ENCODE data around the gene CHPF2. TPM values are rescaled to one million over a fixed set of nuclear protein-coding genes. Genes with fewer than 3 reads are reported as not detected.

The CHPF2 gene
- total RNA-seq, 5 donors from 2014 or later (not counting 1 experiment from before 2014, with no cell fraction given): 34.2 to 66.1 (median 64.1) TPM

GRCh38 chr7:151244196-151244840 lies 12.0 kb downstream of the CHPF2 start:
- ATAC-seq (replicated peaks in 1 of 4): no peak
- Histone ChIP-seq H3K36me3 (ENCODE audit: control insufficient read depth in 2 of 2, extremely low read depth in 1 of 2, insufficient read depth in 1 of 2, low read length in 1 of 2) (peaks cover 0 to 2% of the 10 kb centered on the region in 2 donors), H3K27ac (ENCODE audit: low read length) (no peak overlapping the region), H3K27me3 (replicated peaks in 1 of 2; ENCODE audit: control insufficient read depth in 2 of 2, extremely low read depth in 1 of 2, insufficient read depth in 2 of 2, low read length in 1 of 2) (peaks cover 0 to 51% of the 10 kb centered on the region in 2 experiments), H3K4me3 (ENCODE audit: control insufficient read depth in 1 of 2, extremely low read depth in 1 of 2, low read length in 1 of 2) (peak overlapping the region in 1 of 2 donors; percentile 44), H3K4me1 (ENCODE audit: control insufficient read depth in 1 of 2, extremely low read depth in 1 of 2, insufficient read depth in 2 of 2, low read length in 2 of 2) (peaks cover 15 to 50% of the 10 kb centered on the region in 2 experiments), H3K9me3 (no peaks in the 10 kb centered on the region)
- WGBS (ENCODE audit: insufficient coverage): 50% methylated on average over 2 of the region's 10 CpGs
- peaks cover 37 to 50% (median 45%) of the 10 kb centered on the region in 3 donors for H3K4me1 Mint-ChIP-seq
- no peak overlapping the region for H3K27ac Mint-ChIP-seq
- no peaks in the 10 kb centered on the region for H3K9me3 Mint-ChIP-seq
- H3K4me3 Mint-ChIP-seq: peak overlapping the region; percentile 65 to 87 (median 72)
- H3K36me3 Mint-ChIP-seq: no peaks in the 10 kb centered on the region
- ChIA-PET CTCF (interaction anchor here (0.5 to 2.7 kb wide), 19 partner anchors 10 to 804 kb away, joined by 3 to 51 read pairs (median 3); partner anchors contain the start of genes ABCF2 (in 2 of the 2), ABCB8 (in 1 of the 2) and CHPF2 (in 1 of the 2)), POLR2A (interaction anchor here in 1 of 2 donors (0.5 to 0.7 kb wide), 2 partner anchors 17 to 72 kb away, joined by 3 to 4 read pairs; partner anchors contain the start of gene ABCF2)
- peaks cover 15 to 23% of the 10 kb centered on the region in 2 donors for H3K27me3 Mint-ChIP-seq
- DNase-seq: peak in 23 of 35 experiments; percentile 30 to 82 (median 48)

GRCh38 chr7:151244841-151245346 lies 12.6 kb downstream of the CHPF2 start:
- Histone ChIP-seq H3K4me1 (ENCODE audit: control insufficient read depth in 1 of 2, extremely low read depth in 1 of 2, insufficient read depth in 2 of 2, low read length in 2 of 2) (peaks cover 17 to 56% of the 10 kb centered on the region in 2 experiments), H3K27ac (ENCODE audit: low read length) (no peak overlapping the region), H3K27me3 (replicated peaks in 1 of 2; ENCODE audit: control insufficient read depth in 2 of 2, extremely low read depth in 1 of 2, insufficient read depth in 2 of 2, low read length in 1 of 2) (peaks cover under 1 to 57% of the 10 kb centered on the region in 2 experiments), H3K36me3 (ENCODE audit: control insufficient read depth in 2 of 2, extremely low read depth in 1 of 2, insufficient read depth in 1 of 2, low read length in 1 of 2) (no peaks in the 10 kb centered on the region), H3K4me3 (ENCODE audit: control insufficient read depth in 1 of 2, extremely low read depth in 1 of 2, low read length in 1 of 2) (peak overlapping the region; percentile 35 to 44), H3K9me3 (no peaks in the 10 kb centered on the region)
- H3K4me1 Mint-ChIP-seq: peaks cover 40 to 54% (median 47%) of the 10 kb centered on the region in 3 donors
- no peaks in the 10 kb centered on the region for H3K9me3 Mint-ChIP-seq
- ChIA-PET CTCF (interaction anchor here (0.5 to 2.7 kb wide), 10 partner anchors 11 to 217 kb away, joined by 3 to 51 read pairs (median 6); partner anchors contain the start of genes ABCF2 (in 2 of the 2), ABCB8 (in 1 of the 2) and CHPF2 (in 1 of the 2)), POLR2A (no interaction called here)
- peak in 1 of 35 experiments; percentile 35 for DNase-seq
- 2% methylated on average over 13 of the region's 15 CpGs for WGBS (ENCODE audit: insufficient coverage)
- H3K36me3 Mint-ChIP-seq: no peaks in the 10 kb centered on the region
- H3K27ac Mint-ChIP-seq: no peak overlapping the region
- H3K27me3 Mint-ChIP-seq: peaks cover 16 to 24% of the 10 kb centered on the region in 2 donors
- ATAC-seq (replicated peaks in 1 of 4): no peak
- peak overlapping the region; percentile 41 to 87 (median 72) for H3K4me3 Mint-ChIP-seq

- no peak overlapping the region for H3K27ac Mint-ChIP-seq
- H3K9me3 ChIP-seq: no peaks in the 10 kb centered on the region
- H3K36me3 ChIP-seq (ENCODE audit: control insufficient read depth in 2 of 2, extremely low read depth in 1 of 2, insufficient read depth in 1 of 2, low read length in 1 of 2): no peaks in the 10 kb centered on the region
- no peaks in the 10 kb centered on the region for H3K36me3 Mint-ChIP-seq
- no peak overlapping the region for H3K27ac ChIP-seq (ENCODE audit: low read length)
- H3K27me3 Mint-ChIP-seq: peaks cover 21 to 29% of the 10 kb centered on the region in 2 donors
- H3K9me3 Mint-ChIP-seq: no peaks in the 10 kb centered on the region
- ChIA-PET CTCF (interaction anchor here (0.8 to 2.7 kb wide), 3 partner anchors 9 to 32 kb away, joined by 3 to 51 read pairs (median 3); partner anchors contain the start of gene ABCF2 (in 1 of the 2)), POLR2A (no interaction called here)
- DNase-seq (peak; percentile 31 to 83 (median 61)), ATAC-seq (replicated peaks in 1 of 4) (peak; percentile 70 to 76 (median 73))
- peak overlapping the region; percentile 47 to 87 (median 50) for H3K4me3 Mint-ChIP-seq
- peak overlapping the region; percentile 35 to 53 for H3K4me3 ChIP-seq (ENCODE audit: control insufficient read depth in 1 of 2, extremely low read depth in 1 of 2, low read length in 1 of 2)
- peaks cover 44 to 58% (median 49%) of the 10 kb centered on the region in 3 donors for H3K4me1 Mint-ChIP-seq
- peaks cover 17 to 59% of the 10 kb centered on the region in 2 experiments for H3K4me1 ChIP-seq (ENCODE audit: control insufficient read depth in 1 of 2, extremely low read depth in 1 of 2, insufficient read depth in 2 of 2, low read length in 2 of 2)
- 3% methylated on average over 25 of the region's 60 CpGs for WGBS (ENCODE audit: insufficient coverage)
- peaks cover 5 to 63% of the 10 kb centered on the region in 2 experiments for H3K27me3 ChIP-seq (replicated peaks in 1 of 2; ENCODE audit: control insufficient read depth in 2 of 2, extremely low read depth in 1 of 2, insufficient read depth in 2 of 2, low read length in 1 of 2)
Observed at GRCh38 chr7:151245360-151246101, 13.2 kb downstream of the CHPF2 start.

- no peak overlapping the region for H3K27ac Mint-ChIP-seq
- peaks cover 51 to 66% (median 57%) of the 10 kb centered on the region in 3 donors for H3K4me1 Mint-ChIP-seq
- no peak for DNase-seq
- ChIA-PET POLR2A (no interaction called here), CTCF (interaction anchor here in 1 of 2 donors (0.8 to 1.0 kb wide), 2 partner anchors 10 to 31 kb away, joined by 3 read pairs; no protein-coding TSS in a partner anchor)
- no peaks in the 10 kb centered on the region for H3K36me3 ChIP-seq (ENCODE audit: control insufficient read depth in 2 of 2, extremely low read depth in 1 of 2, insufficient read depth in 1 of 2, low read length in 1 of 2)
- no peaks in the 10 kb centered on the region for H3K36me3 Mint-ChIP-seq
- WGBS (ENCODE audit: insufficient coverage): 69% methylated on average over 6 of the region's 13 CpGs
- H3K4me3 Mint-ChIP-seq: peak overlapping the region; percentile 47 to 87 (median 54)
- H3K27me3 ChIP-seq (replicated peaks in 1 of 2; ENCODE audit: control insufficient read depth in 2 of 2, extremely low read depth in 1 of 2, insufficient read depth in 2 of 2, low read length in 1 of 2): peaks cover 7 to 70% of the 10 kb centered on the region in 2 experiments
- ATAC-seq (replicated peaks in 1 of 4): no peak
- no peaks in the 10 kb centered on the region for H3K9me3 ChIP-seq
- no peaks in the 10 kb centered on the region for H3K9me3 Mint-ChIP-seq
- H3K4me3 ChIP-seq (ENCODE audit: control insufficient read depth in 1 of 2, extremely low read depth in 1 of 2, low read length in 1 of 2): peak overlapping the region in 1 of 2 donors; percentile 53
- peaks cover 27 to 37% of the 10 kb centered on the region in 2 donors for H3K27me3 Mint-ChIP-seq
- peaks cover 19 to 63% of the 10 kb centered on the region in 2 experiments for H3K4me1 ChIP-seq (ENCODE audit: control insufficient read depth in 1 of 2, extremely low read depth in 1 of 2, insufficient read depth in 2 of 2, low read length in 2 of 2)
- no peak overlapping the region for H3K27ac ChIP-seq (ENCODE audit: low read length)
Observed at GRCh38 chr7:151246102-151246850, 14.0 kb downstream of the CHPF2 start.

- WGBS (ENCODE audit: insufficient coverage): 90% methylated on average over 3 of the region's 4 CpGs
- no peak for ATAC-seq (replicated peaks in 1 of 4)
- Histone ChIP-seq H3K36me3 (ENCODE audit: control insufficient read depth in 2 of 2, extremely low read depth in 1 of 2, insufficient read depth in 1 of 2, low read length in 1 of 2) (no peaks in the 10 kb centered on the region), H3K27me3 (replicated peaks in 1 of 2; ENCODE audit: control insufficient read depth in 2 of 2, extremely low read depth in 1 of 2, insufficient read depth in 2 of 2, low read length in 1 of 2) (peaks cover 7 to 75% of the 10 kb centered on the region in 2 experiments), H3K4me1 (ENCODE audit: control insufficient read depth in 1 of 2, extremely low read depth in 1 of 2, insufficient read depth in 2 of 2, low read length in 2 of 2) (peaks cover 20 to 68% of the 10 kb centered on the region in 2 experiments), H3K27ac (ENCODE audit: low read length) (no peak overlapping the region), H3K9me3 (no peaks in the 10 kb centered on the region), H3K4me3 (ENCODE audit: control insufficient read depth in 1 of 2, extremely low read depth in 1 of 2, low read length in 1 of 2) (no peak overlapping the region)
- no peaks in the 10 kb centered on the region for H3K36me3 Mint-ChIP-seq
- H3K27ac Mint-ChIP-seq: no peak overlapping the region
- H3K27me3 Mint-ChIP-seq: peaks cover 27 to 37% of the 10 kb centered on the region in 2 donors
- no peaks in the 10 kb centered on the region for H3K9me3 Mint-ChIP-seq
- peaks cover 52 to 68% (median 56%) of the 10 kb centered on the region in 3 donors for H3K4me1 Mint-ChIP-seq
- H3K4me3 Mint-ChIP-seq: peak overlapping the region in 2 of 3 donors; percentile 69 to 87
- POLR2A ChIA-PET: no interaction called here
- CTCF ChIA-PET: no interaction called here
- no peak for DNase-seq
Observed at GRCh38 chr7:151246851-151247580, 14.7 kb downstream of the CHPF2 start.

All from T-cell (primary cell).